GM19023 (cell line): ENCODE data around the gene CCDC124.

Source experiments
- ATAC-seq: cut with Tn5 transposase; IDR thresholded peaks from one replicate; pipeline ENCODE4 v1.9.1; 2021; ENCODE audit warnings: mild to moderate bottlenecking, moderate library complexity; ENCODE audit not compliant: unreplicated experiment

CCDC124 gene

DNA sequence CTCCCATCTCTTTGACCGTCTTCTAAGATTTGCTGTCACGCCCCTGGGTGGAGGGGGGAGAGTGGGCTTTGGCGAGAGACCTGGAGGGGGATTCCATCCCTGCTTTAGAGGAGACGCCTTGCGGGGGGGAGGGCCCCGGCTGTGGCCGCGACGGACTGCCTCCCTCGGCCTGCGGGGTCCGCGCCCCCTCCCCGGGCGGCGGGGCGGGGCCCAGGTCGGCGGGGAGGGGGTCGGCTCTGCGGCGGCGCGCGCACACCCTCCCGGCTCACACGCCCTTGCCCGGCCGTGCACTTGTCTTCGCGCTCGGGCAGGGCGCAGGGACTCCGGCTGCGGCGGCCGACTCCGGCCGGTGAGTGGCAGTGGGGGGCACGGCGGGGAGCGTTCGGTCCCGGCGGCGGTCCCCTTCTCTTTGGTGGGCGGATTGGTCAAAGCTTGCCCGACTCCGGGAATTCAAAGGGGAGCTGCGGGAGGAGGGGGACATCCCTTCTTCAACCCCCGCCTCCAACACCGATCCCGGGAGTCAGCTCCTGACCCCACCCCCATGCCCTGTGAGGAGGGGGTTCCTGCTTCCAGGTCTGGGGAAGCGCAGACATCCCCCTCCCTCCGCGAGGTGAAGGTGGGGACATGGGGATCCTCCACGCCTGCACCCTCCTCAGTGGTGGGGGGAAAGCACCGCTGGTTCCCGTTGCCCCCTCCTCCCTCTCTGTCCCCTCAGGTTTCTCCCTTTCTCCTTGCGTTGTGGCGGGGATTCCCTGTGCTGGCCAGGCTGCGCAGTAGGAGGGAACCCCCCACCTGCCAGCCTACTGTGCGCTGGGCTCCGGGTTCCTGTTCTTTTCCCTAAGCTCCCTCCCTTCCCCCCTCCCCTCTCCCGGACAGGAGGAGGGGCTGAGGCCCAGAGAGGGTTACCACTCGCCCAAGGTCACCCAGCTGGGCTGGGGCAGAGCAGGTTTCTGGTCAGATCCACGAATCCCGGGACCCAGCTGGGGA, 19.5 kb downstream of the CCDC124 start:
- no peak for ATAC-seq

GRCh38 chr19:17953316-17953801, 20.5 kb downstream of the CCDC124 start:
- no peak for ATAC-seq

DNA sequence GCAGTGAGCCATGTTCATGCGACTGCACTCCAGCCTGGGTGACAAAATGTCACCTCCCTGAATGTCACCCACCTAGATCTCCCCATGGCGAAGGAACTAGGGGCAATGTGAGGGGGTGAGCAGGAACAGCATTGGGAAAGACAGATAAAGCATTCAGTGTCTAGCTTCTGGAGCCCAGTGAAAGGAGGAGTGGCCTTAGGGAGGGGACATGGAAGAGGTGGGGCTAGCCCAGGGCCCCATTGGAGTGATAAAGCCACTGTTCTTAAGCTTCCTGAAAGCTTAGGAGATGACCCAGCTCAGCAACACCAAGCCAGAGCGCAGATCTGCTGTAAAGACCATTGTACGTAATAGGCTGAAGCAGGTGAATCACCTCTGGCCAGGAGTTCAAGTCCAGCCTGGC, 21.1 kb downstream of the CCDC124 start:
- ATAC-seq: no peak

DNA sequence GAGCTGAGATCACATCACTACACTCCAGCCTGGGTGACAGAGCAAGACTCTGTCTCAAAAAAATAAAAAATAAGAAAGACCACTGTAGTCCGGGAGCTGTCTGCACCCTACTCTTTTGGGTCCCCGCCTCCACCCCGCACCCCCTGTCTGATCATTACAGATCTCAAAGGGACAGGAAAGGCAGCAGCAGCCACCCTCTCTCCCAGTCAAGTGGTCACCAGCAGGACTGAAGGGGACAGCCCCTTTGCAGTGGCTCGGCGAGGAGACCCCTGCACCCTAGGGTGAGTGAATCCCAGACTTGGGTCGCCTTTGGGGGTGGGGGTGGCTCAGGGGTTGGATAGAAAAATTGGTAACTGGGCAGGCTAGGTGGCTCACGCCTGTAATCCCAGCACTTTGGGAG, 21.6 kb downstream of the CCDC124 start:
- no peak for ATAC-seq

DNA sequence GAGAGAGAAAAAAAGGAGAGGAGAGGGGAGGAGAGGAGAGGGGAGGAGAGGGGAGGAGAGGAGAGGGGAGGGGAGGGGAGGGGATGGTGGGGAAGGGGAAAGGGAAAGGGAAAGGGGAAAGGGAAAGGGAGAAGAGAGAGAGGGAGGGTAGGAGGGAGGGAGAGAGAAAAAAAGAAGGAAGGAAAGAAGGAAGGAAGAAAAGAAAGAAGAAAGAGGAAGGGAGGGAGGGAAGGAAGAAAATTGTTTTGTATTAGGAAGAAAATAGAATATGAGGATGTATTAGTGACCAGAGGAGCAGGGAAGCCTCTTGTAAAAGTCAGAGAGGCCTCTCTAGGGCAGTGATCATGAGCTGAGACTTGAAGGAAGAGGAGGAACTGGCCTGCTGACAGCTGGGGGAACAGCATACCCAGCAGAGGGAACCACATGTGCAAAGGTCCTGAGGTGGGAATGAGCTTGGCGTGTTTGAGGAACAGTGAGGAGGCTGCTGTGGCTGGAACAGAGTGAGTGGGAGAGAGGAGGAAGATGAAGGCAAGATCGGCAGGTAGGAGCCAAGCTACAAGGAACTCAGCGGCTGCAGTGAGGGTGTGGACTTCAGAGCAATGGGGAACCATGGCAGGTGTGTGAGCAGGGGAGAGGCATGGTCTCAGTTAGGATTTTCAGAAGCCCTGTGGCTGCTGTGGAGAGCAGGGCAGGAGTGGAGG, 24.5 kb downstream of the CCDC124 start:
- no peak for ATAC-seq

DNA sequence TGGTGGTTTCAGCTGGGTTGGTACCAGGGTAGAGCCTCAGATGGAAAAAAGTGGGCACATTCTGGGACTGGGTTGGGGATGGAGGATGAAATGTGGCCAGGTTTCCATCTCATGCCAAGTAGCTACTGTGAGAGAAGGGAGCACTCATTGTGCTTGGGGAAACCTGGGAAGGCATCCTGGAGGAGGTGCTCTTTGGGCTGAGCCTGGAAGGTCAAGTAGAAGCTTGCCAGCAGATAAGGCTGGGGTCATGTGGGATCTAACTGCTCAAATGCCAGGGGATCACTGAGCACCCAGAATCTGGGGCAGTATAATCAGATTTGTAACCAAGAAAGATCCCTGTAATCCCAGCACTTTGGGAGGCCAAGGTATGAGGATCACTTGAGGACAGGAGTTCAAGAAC, 25.1 kb downstream of the CCDC124 start:
- ATAC-seq: no peak

DNA sequence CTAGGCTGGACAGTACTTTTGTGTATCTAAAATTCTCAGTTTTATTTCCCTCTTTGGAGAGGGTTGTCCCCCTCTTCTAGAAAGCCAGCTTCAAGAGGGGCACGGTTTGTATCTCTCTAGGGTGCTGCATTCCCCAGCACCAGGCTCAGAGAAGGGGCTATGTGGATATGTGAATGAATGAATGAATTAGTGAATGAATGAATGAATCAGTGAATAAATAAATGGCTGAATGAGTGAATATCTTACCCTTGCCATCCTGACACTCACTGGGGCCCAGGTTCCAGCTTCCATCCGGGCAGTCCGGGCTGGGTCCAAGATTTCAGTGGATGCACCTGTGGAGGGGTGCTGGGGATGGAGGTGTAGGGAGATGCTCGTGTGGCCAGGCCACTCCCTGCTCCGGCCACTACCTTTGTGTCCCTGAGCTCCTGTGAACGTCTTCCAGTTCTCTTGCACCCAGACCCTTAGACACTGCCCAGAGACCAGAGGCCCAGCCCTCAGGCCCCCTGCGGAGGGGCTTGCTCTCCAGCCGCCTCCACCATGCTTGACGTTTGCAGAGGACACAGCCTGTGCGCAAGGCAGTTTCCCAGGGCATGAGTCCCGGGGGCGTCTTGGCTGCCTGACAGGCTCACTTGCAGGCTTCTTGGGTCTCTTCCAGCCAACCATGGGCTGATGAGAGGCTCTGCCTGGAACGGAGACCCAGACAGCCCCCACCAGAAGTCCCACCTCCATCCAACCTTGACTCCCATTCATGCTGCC, 31.3 kb downstream of the CCDC124 start:
- ATAC-seq: no peak

DNA sequence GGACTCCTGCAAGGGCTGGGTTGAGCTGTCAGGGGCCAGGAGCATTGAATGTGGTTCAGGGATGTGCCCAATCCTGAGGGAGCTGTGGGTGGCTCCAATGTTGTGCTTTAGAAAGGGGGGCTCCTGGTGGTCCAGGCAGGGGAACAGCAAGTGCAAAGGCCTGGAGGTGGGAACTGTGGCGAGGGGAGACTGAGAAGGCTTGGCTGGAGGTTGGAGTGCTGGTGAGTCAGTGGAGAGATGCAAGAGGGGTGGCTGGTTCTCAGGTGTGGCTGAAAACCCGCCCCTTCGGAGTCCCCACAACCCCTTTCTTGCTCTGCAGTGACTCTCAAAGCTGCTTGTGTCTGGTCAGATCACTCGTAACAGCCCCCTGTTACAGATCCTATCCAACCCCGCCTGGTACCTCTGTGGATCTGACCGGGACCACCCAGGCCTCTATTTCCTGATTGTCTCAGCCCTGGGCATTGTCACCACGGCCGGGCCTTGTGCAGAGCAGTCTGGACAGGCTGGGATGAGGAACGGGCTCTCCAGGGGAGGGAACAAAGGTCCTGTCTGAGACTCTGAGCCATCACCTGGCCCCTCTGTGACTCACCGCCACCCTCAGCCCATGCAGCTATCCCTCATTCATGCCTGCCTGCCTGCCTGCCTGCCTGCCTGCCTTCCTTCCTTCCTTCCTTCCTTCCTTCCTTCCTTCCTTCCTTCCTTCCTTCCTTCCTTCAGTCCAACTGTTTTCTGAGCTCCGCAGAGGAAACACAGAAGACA, 32.7 kb downstream of the CCDC124 start:
- ATAC-seq: no peak

DNA sequence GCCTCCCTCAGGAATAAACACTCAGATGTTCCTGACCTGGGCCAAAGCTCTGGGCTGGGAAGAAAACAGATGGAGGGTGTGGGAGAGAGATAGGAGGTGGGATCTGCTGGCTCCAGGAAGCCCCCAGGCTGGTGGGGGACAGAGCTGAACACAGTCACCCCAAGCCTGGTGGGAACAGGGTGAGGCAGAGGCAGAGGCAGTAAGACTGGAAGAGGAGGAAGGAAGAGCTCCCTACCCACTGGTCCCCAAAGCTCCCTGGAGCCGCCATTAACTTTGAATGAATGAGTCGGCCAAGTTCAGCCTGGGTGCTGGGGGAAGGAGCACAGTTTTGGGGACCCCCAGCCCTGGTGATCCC, 33.3 kb downstream of the CCDC124 start:
- no peak for ATAC-seq

DNA sequence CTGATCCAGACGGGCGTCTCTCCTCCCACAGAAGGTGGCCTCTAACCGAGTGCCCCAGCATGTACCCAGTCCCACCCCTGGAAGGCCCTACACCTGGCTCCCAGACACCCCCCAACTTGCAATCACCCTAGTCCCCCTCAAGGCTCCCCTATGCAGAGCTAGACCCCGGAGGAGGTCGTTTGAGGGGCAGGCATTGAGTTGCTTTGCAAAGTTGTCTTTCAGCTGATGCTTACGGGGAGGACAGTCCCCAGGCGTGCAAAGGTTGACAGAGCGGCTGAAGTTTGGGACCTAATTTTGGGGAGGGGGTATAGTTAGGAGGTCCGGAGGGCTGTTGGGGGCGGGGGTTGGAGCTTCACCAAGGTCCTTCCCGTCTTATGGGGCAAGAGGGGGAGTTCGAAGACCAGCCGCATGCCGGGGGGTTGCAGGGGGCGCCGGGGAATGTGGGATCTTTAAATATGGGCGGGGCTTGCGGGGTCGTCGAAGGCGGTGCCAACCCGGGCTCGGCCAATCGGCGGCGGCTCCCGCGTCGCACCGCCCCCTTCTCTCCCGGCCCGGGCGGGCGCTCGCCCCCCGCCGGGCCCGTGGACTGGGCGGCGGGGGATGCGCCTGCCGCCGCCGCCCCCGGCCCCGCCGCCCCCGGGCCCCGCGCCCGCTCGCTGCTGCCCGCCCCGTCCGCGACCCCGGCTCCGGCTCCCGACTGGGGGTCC, 33.9 kb downstream of the CCDC124 start, which contains the start of gene KCNN1:
Gene KCNN1, plus strand, starts transcription at position 558 of the 707 bp plus-strand sequence. CDS start 6,782 bp downstream, outside the sequence.
- ATAC-seq: no peak

DNA sequence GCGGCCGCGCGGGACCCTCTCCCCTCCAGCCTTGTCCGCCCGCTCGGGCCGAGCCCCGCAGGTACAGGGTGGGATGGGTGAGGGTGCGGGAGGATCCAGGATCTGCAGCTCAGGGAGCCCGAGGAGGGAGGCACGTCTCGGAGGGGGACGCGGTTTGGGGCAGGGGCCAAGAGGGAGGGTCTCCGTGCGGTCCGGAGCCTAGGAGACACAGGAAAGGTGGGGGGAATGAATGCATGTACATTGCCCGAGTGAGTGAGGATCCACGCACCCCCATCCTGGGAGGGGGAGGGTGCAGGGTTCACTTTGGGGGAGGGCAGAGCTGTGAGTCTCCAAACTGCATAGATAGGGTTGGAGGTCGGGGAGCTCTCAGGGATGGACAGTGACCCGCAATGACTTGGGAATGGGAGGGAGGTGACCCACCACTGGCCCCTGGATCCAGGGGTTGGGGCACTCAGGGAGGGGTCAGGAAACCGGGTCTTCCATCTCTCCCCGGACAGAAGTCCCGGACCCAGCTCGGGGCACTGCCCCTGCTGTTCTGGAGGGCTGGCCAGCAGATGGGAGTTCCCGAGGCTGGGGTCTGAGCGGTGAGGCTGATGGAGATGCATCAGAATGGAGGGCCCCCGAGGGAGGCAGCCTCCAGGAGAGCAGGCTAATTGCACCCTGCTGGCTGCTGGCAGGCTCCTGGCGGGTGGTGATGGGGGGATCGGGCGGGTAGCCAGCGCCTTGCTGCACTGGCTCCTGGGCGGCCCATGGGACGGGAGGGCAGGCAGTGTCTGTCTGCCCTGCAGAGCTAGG, 34.6 kb downstream of the CCDC124 start:
- no peak for ATAC-seq

DNA sequence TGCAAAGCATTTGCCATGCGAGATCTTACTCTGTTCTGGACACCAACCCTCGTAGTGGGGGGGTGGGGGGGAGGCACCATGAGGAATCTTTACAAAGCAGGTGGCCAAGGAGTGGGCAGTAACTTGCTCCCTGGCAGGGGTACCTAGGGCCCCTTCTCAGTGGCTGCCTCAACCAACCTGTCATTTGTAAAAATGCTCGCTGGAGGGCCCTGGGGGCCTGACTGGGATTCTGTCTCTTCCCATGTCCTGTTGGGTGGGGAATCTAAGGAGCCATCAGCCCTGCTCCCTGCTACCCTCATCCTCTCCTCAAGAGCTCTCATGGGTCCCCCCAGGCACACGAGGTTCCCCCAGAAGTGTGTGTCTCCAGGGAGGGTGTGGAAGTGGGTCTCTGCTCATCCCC, 35.5 kb downstream of the CCDC124 start:
- no peak for ATAC-seq

DNA sequence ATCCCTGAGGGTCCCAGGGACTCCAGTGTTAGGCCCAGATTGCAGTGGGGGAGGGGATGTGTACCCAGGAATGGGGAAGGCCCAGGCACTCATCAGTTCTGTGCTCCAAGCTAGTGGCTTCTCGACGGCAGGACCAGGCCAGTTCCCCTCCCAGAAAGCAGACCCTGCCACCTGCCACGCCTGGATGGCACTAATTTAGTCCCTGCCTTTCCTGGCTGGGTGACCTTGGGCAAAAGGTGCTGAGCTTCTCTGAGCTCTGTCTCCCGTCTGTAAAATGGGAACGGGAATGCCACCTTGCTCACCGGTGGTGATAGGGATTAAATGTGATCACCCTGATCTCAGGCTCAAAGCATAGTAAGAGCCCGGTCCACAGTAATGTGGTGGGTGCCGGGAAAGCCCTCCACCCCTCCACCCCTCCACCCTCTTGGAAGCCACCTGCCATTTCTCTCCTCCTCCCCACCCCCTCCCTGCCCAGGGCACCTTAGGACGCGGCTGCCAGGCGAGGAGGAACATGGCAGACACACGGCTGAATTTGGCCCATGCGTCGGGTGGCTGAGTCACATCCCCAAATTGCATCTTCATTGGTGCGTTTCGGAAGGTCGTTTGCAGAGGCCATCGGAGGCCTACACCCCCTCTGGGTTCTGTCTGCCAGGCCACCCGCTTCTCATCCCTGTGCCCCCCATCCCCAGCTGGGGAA, 36.4 kb downstream of the CCDC124 start:
- no peak for ATAC-seq

GRCh38 chr19:17972230-17972629, 39.4 kb downstream of the CCDC124 start:
- no peak for ATAC-seq

GRCh38 chr19:17973759-17974158, 40.9 kb downstream of the CCDC124 start:
- ATAC-seq: no peak

GRCh38 chr19:17974551-17974950, 41.7 kb downstream of the CCDC124 start:
- no peak for ATAC-seq

DNA sequence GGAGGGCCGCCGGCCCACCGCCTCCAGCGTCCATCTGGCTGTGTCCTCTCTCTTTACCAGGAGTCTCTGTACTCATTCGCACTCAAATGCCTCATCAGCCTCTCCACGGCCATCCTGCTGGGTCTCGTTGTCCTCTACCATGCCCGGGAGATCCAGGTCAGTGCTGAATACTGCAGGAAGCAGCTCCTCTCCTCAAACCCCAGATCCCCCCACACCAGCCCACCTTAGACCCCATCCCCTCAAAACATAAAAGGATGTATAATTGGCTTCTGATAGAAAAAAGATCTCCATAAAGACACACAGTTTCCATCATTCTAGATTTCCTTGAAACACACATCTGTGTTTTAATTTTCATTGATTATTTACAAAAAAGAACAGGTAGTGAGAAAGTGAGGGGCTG, 42.2 kb downstream of the CCDC124 start:
- no peak for ATAC-seq

DNA sequence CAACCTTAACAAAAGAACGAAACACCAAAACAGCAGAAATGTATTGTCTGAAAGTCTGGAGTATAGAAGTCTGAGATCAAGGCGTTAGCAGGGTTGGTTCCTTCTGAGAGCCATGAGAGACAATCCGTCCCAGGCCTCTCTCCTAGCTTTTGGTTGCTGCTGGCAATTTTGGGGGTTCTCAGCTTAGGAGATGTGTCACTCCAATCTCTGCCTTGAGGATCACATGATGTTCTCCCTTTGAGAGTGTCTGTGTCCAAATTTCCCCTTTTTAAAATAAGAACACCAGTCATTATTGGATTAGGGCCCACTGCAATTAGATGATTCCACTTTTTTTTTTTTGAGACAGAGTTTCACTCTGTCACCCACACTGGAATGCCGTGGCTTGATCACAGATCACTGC, 44.2 kb downstream of the CCDC124 start:
- ATAC-seq: no peak
